GM12878 (cell line): ENCODE data around the gene GAREM1. TPM values are rescaled to one million over a fixed set of nuclear protein-coding genes. Genes with fewer than 3 reads are reported as not detected.

Experiments
- REST ChIP-seq: IDR thresholded peaks from 2 replicates; pipeline ENCODE4 v1.6.1; 2012; ENCODE audit warnings: mild to moderate bottlenecking, low read depth, low read length
- SREBF2 ChIP-seq: IDR thresholded peaks from 2 replicates; pipeline ENCODE4 v1.6.1; 2012; ENCODE audit warnings: mild to moderate bottlenecking, low read length
- SUZ12 ChIP-seq: fragments of 200-600 bp; sonication (generic); IDR thresholded peaks from one replicate; pipeline ENCODE4 v1.6.1; 2018; ENCODE audit warnings: antibody characterized with exemption, mild to moderate bottlenecking; ENCODE audit not compliant: unreplicated experiment
- ZSCAN29 ChIP-seq: fragments of 450-650 bp; IDR thresholded peaks from 2 replicates; pipeline ENCODE4 v1.6.1; 2017; ENCODE audit warnings: mild to moderate bottlenecking, moderate library complexity
- polyA plus RNA-seq, 11 experiments: library from polyadenylated mRNA; depleted of rRNA in 4 of 11; unstranded in 6 of 11; stranded (reverse) in 5 of 11; fragments of >200 nt; fragmentation: Nextera tagmentation in 4 of 11; fragmentation: Illumina TruSeq in 1 of 11; extraction: Ambion mirVana in 4 of 11; extraction: Trizol in 1 of 11; gene quantifications; 1 replicate in 1 of 11; 2 replicates in 10 of 11; pipeline versions ENCODE4 v1.2.1 to v1.2.3, GENCODE V29; 2011 to 2016; ENCODE audit warnings: inconsistent platforms in 2 of 11, missing spikeins in 2 of 11, low read depth in 1 of 11
- total RNA-seq, 4 experiments: library from RNA; depleted of rRNA in 3 of 4; stranded (reverse); fragments of >200 nt in 3 of 4; fragmentation: Illumina TruSeq in 1 of 4; extraction: Trizol in 1 of 4; gene quantifications; 2 replicates each; pipeline versions ENCODE4 v1.2.1 to v1.2.3, GENCODE V29; 2013 to 2021
- TF ChIP-seq, protein P1 (sequence below): fragments of 450-650 bp; IDR thresholded peaks from 2 replicates; pipeline ENCODE4 v1.6.1; 2018; ENCODE audit warnings: mild to moderate bottlenecking, low read depth, moderate library complexity; ENCODE audit not compliant: partially characterized antibody
- TF ChIP-seq, protein P2 (sequence below): fragments of 450-650 bp; IDR thresholded peaks from 2 replicates; pipeline ENCODE4 v1.6.1; 2014; ENCODE audit warnings: mild to moderate bottlenecking

The GAREM1 gene
- total and polyA plus RNA-seq, 10 of the 15 experiments (the other 5 are each of a cell fraction or from before 2014, with no cell fraction given): 0.05 to 0.29 (median 0.05) TPM; not detected in 7

GRCh38 chr18:32469691-32470459 lies 807 bp downstream of the GAREM1 start (continued):
- TF ChIP-seq, protein P1, sequence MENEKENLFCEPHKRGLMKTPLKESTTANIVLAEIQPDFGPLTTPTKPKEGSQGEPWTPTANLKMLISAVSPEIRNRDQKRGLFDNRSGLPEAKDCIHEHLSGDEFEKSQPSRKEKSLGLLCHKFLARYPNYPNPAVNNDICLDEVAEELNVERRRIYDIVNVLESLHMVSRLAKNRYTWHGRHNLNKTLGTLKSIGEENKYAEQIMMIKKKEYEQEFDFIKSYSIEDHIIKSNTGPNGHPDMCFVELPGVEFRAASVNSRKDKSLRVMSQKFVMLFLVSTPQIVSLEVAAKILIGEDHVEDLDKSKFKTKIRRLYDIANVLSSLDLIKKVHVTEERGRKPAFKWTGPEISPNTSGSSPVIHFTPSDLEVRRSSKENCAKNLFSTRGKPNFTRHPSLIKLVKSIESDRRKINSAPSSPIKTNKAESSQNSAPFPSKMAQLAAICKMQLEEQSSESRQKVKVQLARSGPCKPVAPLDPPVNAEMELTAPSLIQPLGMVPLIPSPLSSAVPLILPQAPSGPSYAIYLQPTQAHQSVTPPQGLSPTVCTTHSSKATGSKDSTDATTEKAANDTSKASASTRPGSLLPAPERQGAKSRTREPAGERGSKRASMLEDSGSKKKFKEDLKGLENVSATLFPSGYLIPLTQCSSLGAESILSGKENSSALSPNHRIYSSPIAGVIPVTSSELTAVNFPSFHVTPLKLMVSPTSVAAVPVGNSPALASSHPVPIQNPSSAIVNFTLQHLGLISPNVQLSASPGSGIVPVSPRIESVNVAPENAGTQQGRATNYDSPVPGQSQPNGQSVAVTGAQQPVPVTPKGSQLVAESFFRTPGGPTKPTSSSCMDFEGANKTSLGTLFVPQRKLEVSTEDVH: no peak
- TF ChIP-seq SREBF2: no peak
- TF ChIP-seq, protein P2, sequence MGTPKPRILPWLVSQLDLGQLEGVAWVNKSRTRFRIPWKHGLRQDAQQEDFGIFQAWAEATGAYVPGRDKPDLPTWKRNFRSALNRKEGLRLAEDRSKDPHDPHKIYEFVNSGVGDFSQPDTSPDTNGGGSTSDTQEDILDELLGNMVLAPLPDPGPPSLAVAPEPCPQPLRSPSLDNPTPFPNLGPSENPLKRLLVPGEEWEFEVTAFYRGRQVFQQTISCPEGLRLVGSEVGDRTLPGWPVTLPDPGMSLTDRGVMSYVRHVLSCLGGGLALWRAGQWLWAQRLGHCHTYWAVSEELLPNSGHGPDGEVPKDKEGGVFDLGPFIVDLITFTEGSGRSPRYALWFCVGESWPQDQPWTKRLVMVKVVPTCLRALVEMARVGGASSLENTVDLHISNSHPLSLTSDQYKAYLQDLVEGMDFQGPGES: no peak
- TF ChIP-seq REST: no peak
- TF ChIP-seq SUZ12: peak; percentile 34
- no peak for TF ChIP-seq ZSCAN29
